CD4-positive, alpha-beta T cell (primary cell): Measurements from ENCODE around the gene C1orf198. TPM values are rescaled to one million over a fixed set of nuclear protein-coding genes. Genes with fewer than 3 reads are reported as not detected.

Source experiments
- ATAC-seq: fragments of 200-7000 bp; cut with Tn5 transposase; one replicate; pipeline ENCODE4 v1.10.0; 2022; ENCODE audit warnings: mild to moderate bottlenecking; ENCODE audit not compliant: poor library complexity
- CTCF ChIA-PET: fragments of 350-600 bp; sonication (Branson Sonifier 250); formaldehyde crosslinking; loops from one replicate; lab custom pipeline; 2021; ENCODE audit warnings: antibody characterized with exemption, inconsistent platforms; lab: Charles Lee
- POLR2A ChIA-PET: fragments of 350-600 bp; sonication (Branson Sonifier 250); formaldehyde crosslinking; loops from one replicate; lab custom pipeline; 2021; ENCODE audit warnings: antibody characterized with exemption, inconsistent platforms; lab: Charles Lee
- DNase-seq, 14 experiments: peaks; one replicate each; pipeline ENCODE4 v3.0.0-alpha.2; 2013 to 2020; ENCODE audit warnings: mixed read lengths in 2 of 14
- H3K27ac ChIP-seq, 2 donors: one replicate each; pipeline versions ENCODE4 v1.5.1 to v1.7.0; 2013; ENCODE audit warnings: low read length in 2 of 2, low read depth in 1 of 2, mild to moderate bottlenecking in 1 of 2
- H3K27me3 ChIP-seq, 2 experiments: 1 replicate in 1 of 2; 2 replicates in 1 of 2; pipeline versions ENCODE4 v1.6.1 to v1.7.0; 2013; ENCODE audit warnings: low read length in 2 of 2, control low read depth in 1 of 2, mild to moderate bottlenecking in 1 of 2, moderate library complexity in 1 of 2; ENCODE audit not compliant: insufficient read depth in 2 of 2, control insufficient read depth in 1 of 2
- H3K36me3 ChIP-seq: one replicate; pipeline ENCODE4 v1.6.1; 2013; ENCODE audit warnings: low read length, control low read depth; ENCODE audit not compliant: insufficient read depth
- H3K4me1 ChIP-seq: one replicate; pipeline ENCODE4 v1.6.1; 2013; ENCODE audit warnings: low read length, control low read depth; ENCODE audit not compliant: insufficient read depth
- H3K4me3 ChIP-seq: one replicate; pipeline ENCODE4 v1.5.1; 2013; ENCODE audit warnings: mild to moderate bottlenecking, low read length, moderate library complexity
- H3K9me3 ChIP-seq, 2 experiments: 1 replicate in 1 of 2; 2 replicates in 1 of 2; pipeline versions ENCODE4 v1.6.1 to v1.7.0; 2013; ENCODE audit warnings: low read length in 2 of 2, mild to moderate bottlenecking in 2 of 2, control low read depth in 1 of 2, moderate library complexity in 1 of 2; ENCODE audit not compliant: control insufficient read depth in 1 of 2, insufficient read depth in 1 of 2
- H3K27ac Mint-ChIP-seq: one replicate; pipeline ENCODE4 v1.8.0; 2020; ENCODE audit warnings: mixed read lengths
- H3K27me3 Mint-ChIP-seq: one replicate; pipeline ENCODE4 v1.8.0; 2021; ENCODE audit warnings: mixed read lengths
- H3K36me3 Mint-ChIP-seq: one replicate; pipeline ENCODE4 v1.8.0; 2021; ENCODE audit warnings: low read depth, mixed read lengths
- H3K4me1 Mint-ChIP-seq: one replicate; pipeline ENCODE4 v1.8.0; 2021; ENCODE audit warnings: low read depth, mixed read lengths
- H3K4me3 Mint-ChIP-seq: one replicate; pipeline ENCODE4 v1.8.0; 2020; ENCODE audit warnings: mild to moderate bottlenecking, mixed read lengths
- H3K9me3 Mint-ChIP-seq: one replicate; pipeline ENCODE4 v1.8.0; 2020; ENCODE audit warnings: mixed read lengths
- intact Hi-C, 2 experiments: fragments of 100-400 bp; cut with DNase I in 1 of 2; cut with micrococcal nuclease in 1 of 2; formaldehyde crosslinking; loops; one replicate each; pipeline versions ENCODE4 v1.15.1 to v1.9.0; 2023 to 2025; cut with DNase I, micrococcal nuclease
- total RNA-seq, 174 experiments: library from RNA in 2 of 174; stranded (reverse) in 2 of 174; gene quantifications; one replicate each; pipeline ENCODE4 v1.2.3 and lab custom pipeline; 2021 to 2026
- TF ChIP-seq, protein P1 (sequence below): fragments of 200-600 bp; IDR thresholded peaks from one replicate; pipeline ENCODE4 v1.8.0; 2022; ENCODE audit warnings: antibody characterized with exemption, mild to moderate bottlenecking

The C1orf198 gene
- total RNA-seq, 2 experiments from 2014 or later, result 2.2 TPM

GRCh38 chr1:230825761-230826160 lies 42.6 kb downstream of the C1orf198 start:
- TF ChIP-seq, protein P1, sequence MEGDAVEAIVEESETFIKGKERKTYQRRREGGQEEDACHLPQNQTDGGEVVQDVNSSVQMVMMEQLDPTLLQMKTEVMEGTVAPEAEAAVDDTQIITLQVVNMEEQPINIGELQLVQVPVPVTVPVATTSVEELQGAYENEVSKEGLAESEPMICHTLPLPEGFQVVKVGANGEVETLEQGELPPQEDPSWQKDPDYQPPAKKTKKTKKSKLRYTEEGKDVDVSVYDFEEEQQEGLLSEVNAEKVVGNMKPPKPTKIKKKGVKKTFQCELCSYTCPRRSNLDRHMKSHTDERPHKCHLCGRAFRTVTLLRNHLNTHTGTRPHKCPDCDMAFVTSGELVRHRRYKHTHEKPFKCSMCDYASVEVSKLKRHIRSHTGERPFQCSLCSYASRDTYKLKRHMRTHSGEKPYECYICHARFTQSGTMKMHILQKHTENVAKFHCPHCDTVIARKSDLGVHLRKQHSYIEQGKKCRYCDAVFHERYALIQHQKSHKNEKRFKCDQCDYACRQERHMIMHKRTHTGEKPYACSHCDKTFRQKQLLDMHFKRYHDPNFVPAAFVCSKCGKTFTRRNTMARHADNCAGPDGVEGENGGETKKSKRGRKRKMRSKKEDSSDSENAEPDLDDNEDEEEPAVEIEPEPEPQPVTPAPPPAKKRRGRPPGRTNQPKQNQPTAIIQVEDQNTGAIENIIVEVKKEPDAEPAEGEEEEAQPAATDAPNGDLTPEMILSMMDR, result no peak
- Histone ChIP-seq H3K9me3 (no peaks in the 10 kb centered on the region), H3K36me3 (no peaks in the 10 kb centered on the region), H3K27ac (no peak overlapping the region), H3K27me3 (no peaks in the 10 kb centered on the region), H3K4me3 (no peak overlapping the region), H3K4me1 (no peaks in the 10 kb centered on the region)
- H3K27ac Mint-ChIP-seq, result no peak overlapping the region
- peaks cover 2% of the 10 kb centered on the region for H3K9me3 Mint-ChIP-seq
- intact Hi-C loops, result no loop called here
- H3K36me3 Mint-ChIP-seq, result no peaks in the 10 kb centered on the region
- DNase-seq, result no peak
- no peaks in the 10 kb centered on the region for H3K4me1 Mint-ChIP-seq
- ChIA-PET POLR2A (no interaction called here), CTCF (no interaction called here)
- H3K27me3 Mint-ChIP-seq, result peaks cover 8% of the 10 kb centered on the region
- H3K4me3 Mint-ChIP-seq, result no peak overlapping the region
- no peak for ATAC-seq

DNA sequence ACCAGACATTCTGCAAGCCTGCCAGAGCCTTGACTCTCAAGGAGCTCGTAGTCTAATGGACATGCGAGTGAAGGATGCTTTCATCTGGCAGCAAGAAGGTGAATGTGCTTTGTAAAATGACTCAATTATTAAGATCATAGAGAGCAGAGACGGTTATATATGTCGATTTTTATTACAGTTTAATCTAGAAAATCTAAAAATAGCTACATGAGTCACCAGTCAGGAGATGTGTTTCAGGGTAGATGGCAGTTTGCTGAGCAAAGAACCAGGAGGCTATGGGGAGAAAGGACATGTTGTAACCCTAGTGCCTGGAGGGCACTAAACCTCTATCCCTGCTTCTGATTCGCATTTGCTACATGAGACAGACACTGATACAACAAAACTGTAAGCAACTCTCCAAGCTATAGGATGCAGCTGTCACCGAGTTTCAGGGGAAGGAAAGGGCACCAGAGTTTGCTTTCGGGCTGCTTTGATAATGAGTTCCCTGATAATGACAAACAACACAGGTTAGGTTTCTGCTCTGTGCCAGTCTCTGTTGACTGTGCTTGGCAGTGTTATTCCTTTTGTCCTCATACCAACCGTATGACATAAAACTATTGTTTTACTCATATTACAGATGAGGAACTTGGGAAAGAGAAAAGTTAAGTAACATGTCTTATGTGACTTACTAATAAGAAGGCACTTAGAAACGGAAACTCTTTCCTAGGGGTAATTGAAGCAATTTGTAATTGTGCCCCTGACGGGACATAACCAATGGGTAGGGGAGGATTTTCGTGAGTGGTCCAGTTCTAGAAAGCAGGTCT lies 43.2 kb downstream of the C1orf198 start:
- TF ChIP-seq, protein P1, result no peak
- Mint-ChIP-seq H3K4me1 (no peaks in the 10 kb centered on the region), H3K9me3 (no peaks in the 10 kb centered on the region), H3K36me3 (no peaks in the 10 kb centered on the region), H3K4me3 (no peak overlapping the region), H3K27me3 (peaks cover 12% of the 10 kb centered on the region), H3K27ac (no peak overlapping the region)
- intact Hi-C loops, result no loop called here
- Histone ChIP-seq H3K27me3 (no peaks in the 10 kb centered on the region), H3K9me3 (no peaks in the 10 kb centered on the region), H3K4me1 (no peaks in the 10 kb centered on the region), H3K36me3 (no peaks in the 10 kb centered on the region), H3K4me3 (no peak overlapping the region), H3K27ac (no peak overlapping the region)
- CTCF ChIA-PET, result no interaction called here
- ATAC-seq (no peak), DNase-seq (no peak)
- POLR2A ChIA-PET, result no interaction called here

- Histone ChIP-seq H3K4me3 (no peak overlapping the region), H3K36me3 (no peaks in the 10 kb centered on the region), H3K9me3 (no peaks in the 10 kb centered on the region), H3K4me1 (no peaks in the 10 kb centered on the region), H3K27ac (no peak overlapping the region), H3K27me3 (no peaks in the 10 kb centered on the region)
- no peaks in the 10 kb centered on the region for H3K36me3 Mint-ChIP-seq
- TF ChIP-seq, protein P1, result no peak
- intact Hi-C loops, result no loop called here
- H3K27ac Mint-ChIP-seq, result no peak overlapping the region
- H3K27me3 Mint-ChIP-seq, result peaks cover 15% of the 10 kb centered on the region
- ChIA-PET CTCF (no interaction called here), POLR2A (no interaction called here)
- ATAC-seq (no peak), DNase-seq (no peak)
- no peaks in the 10 kb centered on the region for H3K9me3 Mint-ChIP-seq
- H3K4me3 Mint-ChIP-seq, result no peak overlapping the region
- no peaks in the 10 kb centered on the region for H3K4me1 Mint-ChIP-seq
These were observed 43.8 kb downstream of the C1orf198 start for GRCh38 chr1:230824551-230824918.
